Esophagus squamous epithelium (tissue), 4 donors: ENCODE data around the gene RPL18A.

Source experiments
- POLR2A ChIP-seq, 4 donors: fragments of 450-650 bp; IDR thresholded peaks; one replicate each; pipeline ENCODE4 v1.6.1; 2017; ENCODE audit warnings: antibody characterized with exemption in 4 of 4, mild to moderate bottlenecking in 4 of 4, moderate library complexity in 3 of 4
- TF ChIP-seq, protein P1 (sequence below), 6 experiments: fragments of 450-650 bp in 4 of 6; fragments of 200-600 bp in 2 of 6; sonication (generic) in 2 of 6; IDR thresholded peaks; one replicate each; pipeline ENCODE4 v1.5.1; 2016 to 2019; ENCODE audit warnings: antibody characterized with exemption in 6 of 6, mild to moderate bottlenecking in 4 of 6, moderate library complexity in 4 of 6

DNA sequence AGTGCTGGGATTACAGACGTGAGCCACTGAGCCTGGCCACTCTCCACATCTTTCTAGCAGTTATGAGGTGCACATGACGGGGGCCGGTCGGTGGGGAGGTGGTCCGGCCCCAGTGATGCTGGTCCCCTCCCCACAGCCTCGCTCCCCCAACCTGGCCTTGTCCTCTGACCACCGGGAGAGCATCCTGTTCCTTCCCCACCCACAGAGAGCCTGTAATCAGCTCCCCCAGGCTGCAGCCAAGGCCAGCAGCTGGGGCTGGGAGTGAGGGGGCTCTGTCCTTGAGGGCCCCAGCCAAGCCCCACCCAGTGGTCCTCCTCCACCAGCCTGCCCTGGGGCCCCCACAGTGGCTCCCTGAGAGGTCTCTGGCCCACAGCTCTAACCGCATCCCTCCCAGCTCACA lies 35.4 kb upstream of the RPL18A start:
- TF ChIP-seq, protein P1, sequence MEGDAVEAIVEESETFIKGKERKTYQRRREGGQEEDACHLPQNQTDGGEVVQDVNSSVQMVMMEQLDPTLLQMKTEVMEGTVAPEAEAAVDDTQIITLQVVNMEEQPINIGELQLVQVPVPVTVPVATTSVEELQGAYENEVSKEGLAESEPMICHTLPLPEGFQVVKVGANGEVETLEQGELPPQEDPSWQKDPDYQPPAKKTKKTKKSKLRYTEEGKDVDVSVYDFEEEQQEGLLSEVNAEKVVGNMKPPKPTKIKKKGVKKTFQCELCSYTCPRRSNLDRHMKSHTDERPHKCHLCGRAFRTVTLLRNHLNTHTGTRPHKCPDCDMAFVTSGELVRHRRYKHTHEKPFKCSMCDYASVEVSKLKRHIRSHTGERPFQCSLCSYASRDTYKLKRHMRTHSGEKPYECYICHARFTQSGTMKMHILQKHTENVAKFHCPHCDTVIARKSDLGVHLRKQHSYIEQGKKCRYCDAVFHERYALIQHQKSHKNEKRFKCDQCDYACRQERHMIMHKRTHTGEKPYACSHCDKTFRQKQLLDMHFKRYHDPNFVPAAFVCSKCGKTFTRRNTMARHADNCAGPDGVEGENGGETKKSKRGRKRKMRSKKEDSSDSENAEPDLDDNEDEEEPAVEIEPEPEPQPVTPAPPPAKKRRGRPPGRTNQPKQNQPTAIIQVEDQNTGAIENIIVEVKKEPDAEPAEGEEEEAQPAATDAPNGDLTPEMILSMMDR (IDR thresholded peaks at IDR 0.05) = no peak
- no peak for TF ChIP-seq POLR2A (IDR thresholded peaks at IDR 0.05)
